ENCODE measurements around the gene LMBRD1.
"Not testable (repeated sequence)": the region's sequence is repeated elsewhere in the genome, so short reads cannot be mapped to it uniquely, and the experiment has no call there.

Gene LMBRD1

GRCh38 chr6:69796642-69797390 lies at the start of gene LMBRD1:
TSS of gene LMBRD1 (minus strand) at chr6:69797010. CDS start at chr6:69796881, 129 bp downstream.
- DNase-seq: peak; percentile 86 to 87

DNA sequence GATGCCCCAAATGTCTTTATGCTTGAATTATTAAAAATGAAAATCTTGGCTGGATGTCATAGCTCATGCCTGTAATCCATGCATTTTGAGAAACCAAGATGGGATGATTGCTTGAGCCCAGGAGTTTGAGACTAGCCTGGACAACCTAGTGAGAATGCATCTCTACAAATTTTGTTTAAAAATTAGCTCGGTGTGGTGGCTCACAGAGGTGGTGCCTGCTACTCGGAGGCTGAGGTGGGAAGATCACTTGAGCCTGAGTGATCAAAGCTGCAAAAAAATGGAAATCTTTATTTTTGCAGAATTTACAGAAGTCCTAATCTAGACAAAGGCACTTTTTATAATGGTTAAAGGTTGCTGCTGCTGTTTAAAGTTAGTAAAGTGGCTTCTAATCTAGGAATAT lies 49.5 kb upstream of the LMBRD1 start:
- no peak for DNase-seq

GRCh38 chr6:69843189-69843588 lies 46.4 kb upstream of the LMBRD1 start:
- no peak for DNase-seq

GRCh38 chr6:69841862-69842261 lies 45.1 kb upstream of the LMBRD1 start:
- no peak for DNase-seq

DNA sequence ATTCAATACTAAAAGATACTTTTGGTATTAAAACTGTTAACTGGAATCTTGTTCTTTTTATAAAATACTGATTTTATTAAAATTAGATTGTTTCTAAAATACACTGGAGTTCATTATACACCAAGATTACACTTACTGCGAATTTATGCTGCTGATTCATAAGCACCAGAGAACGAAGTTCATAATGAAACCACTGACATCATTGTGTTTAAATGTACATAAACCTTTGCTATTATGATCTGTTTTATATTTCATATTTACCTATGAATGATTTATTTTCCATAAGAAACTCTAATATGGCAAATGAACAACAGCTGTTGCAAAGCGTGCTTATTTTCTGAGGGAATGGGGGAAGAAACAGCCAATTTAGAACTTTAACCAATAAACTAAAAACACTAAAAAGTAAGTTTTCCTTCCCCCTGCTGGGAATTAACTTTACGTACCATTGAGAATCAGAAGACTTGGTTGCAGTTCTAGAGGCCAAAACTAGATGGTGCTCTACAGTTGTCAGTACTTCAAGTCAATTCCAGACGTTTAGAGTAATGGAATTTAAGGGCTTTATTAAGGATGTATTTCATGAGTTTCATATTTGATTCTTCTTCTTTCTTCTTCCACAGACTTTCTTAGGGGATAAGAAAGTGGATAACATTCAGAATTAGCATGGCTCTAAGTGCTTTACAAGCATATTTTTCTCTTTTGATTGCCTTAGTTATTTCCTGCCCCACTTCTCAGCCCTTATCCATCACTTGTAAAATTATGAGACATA lies 38.8 kb upstream of the LMBRD1 start:
- peak in 1 of 2 experiments; percentile 15 for DNase-seq

DNA sequence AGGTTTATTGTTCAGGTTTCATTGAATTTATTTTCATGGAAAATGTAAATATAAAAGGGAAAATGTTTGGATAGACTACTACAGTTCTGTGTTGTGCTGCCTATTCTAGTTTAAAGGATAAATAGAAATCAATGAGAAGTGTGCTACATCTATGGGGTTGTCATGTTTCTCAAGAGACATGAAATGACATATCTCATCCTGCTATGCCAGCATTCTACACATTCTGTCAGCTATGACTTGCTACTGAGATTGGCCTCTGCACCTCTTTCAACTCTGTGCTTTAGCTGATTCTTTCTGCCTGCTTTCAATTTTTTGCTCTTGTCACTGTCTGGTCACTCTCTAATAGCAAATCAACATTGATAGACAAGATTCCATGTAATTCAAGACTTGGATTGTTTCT lies 35.7 kb upstream of the LMBRD1 start:
- DNase-seq: no peak

GRCh38 chr6:69827276-69827893 lies 30.6 kb upstream of the LMBRD1 start:
- no peak for DNase-seq

GRCh38 chr6:69825904-69826303 lies 29.1 kb upstream of the LMBRD1 start:
- DNase-seq: no peak

DNA sequence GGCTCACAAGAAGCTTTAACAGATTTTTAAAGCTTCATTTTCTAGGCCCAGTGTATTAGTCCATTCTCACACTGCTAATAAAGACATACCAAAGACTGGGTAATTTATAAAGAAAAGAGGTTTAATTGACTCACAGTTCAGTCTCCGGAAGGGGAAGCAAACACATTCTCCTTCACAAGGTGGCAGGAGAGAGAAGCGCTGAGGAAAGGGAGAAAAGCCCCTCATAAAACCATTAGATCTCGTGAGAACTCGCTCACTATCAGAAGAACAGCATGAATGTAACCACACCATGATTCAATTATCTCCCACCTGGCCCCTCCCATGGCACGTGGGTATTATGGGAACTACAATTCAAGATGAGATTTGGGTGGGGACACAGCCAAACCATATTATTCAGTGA lies 27.5 kb upstream of the LMBRD1 start:
- DNase-seq: not testable (repeated sequence)

GRCh38 chr6:69820438-69820837 lies 23.6 kb upstream of the LMBRD1 start:
- DNase-seq: no peak

DNA sequence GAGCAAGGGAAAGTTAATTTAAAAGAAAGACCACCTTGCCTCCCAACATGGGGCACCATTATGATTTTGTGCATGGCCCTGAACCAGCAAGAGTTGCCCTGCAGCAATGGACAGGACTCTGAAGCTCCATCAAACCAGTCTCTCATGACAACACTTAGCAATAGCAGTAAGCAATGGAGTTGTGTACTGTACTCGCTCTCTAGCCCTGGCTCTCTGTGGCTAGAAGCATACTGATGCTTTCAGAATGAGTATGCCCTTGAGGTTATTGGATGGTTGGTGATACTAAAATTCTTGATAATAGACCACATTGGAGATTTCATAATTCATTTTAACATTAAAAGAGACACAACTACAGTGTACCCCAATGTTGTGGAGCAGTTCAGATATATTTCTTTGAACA lies 23.2 kb upstream of the LMBRD1 start:
- no peak for DNase-seq

DNA sequence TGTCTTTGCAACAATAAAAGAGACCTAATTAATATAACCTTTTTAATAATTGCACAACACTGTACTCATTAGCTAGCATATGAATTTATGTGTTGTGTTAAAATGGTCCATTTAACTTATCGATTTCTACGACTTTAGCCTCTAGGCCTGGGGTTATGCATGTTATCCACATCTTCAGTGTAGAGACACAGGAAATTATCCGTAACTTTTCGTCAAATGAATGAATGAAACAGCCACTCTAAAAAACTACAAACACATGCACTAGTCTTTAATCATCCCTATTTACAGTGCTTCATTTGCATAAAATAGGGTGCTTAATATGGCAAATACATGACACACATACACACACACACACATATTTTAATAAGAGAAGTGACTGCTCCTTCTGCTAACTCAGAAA lies 22.3 kb upstream of the LMBRD1 start:
- no peak for DNase-seq

- no peak for DNase-seq
These were observed 21.6 kb upstream of the LMBRD1 start for GRCh38 chr6:69818223-69818930.

- no peak for DNase-seq
These were observed 20.5 kb upstream of the LMBRD1 start for GRCh38 chr6:69817358-69817757.

DNA sequence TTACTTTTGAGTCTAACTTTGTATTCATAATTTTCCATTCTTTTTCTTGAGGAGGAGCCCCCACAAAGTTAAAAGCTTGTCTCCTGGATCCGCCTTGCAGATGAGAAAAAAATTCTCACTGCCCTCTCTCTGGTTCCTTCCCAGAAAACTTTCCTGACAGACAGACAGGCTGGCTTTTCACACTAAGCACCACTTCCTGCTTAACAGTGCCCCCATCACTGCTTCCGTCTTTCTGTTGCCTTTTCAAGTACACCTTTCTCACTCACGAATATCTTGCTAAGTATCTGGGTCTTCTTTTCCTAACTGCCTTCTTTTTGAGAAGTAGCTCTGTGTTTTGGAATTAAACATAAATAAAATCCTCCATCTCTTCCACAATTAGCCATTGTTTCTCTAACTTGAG lies 19.8 kb upstream of the LMBRD1 start:
- DNase-seq: no peak

DNA sequence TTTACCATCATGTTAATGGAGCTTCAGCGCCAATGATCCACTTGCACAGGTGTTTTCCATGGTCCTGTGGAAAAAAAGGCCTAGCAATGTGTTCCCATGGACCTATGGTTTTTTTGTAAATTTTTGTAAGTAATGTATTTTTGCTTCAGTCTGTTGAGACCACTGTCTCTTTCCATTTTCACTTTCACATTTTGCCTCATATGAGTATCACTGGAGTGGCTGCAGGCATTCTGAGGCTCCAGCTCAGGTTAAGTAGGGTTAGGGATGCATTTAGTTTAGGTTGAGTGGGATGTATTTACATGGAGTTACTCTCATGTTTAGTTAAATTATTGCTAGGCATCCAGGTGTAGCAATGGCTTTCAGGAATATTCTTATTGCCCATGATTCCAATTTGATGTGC lies 19.2 kb upstream of the LMBRD1 start:
- DNase-seq: no peak

GRCh38 chr6:69813508-69813907 lies 16.7 kb upstream of the LMBRD1 start:
- DNase-seq: no peak

GRCh38 chr6:69812746-69813427 lies 16.1 kb upstream of the LMBRD1 start:
- no peak for DNase-seq

- DNase-seq: no peak
These were observed 6.2 kb upstream of the LMBRD1 start for GRCh38 chr6:69802995-69803394.

- no peak for DNase-seq
These were observed 4.9 kb upstream of the LMBRD1 start for GRCh38 chr6:69801711-69802110.

DNA sequence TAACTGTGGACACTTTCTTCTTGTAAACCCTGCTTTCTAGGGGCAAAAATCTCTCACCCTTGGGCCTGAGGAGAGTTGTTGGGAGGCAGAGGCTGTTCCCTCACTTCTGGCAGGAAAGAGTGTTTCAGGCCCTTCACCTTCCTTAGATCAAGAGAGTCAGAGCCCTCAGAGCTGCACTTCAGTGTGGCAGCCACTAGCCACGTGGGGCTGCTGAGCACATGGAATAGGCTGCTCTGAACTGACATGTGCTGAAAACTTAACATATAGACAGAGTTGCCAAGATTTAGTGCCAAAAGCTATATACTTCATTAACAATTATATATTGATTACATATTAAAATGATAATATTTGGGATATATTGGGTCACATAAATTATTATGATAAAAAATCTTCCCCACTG lies 4.4 kb upstream of the LMBRD1 start:
- DNase-seq: no peak

- not testable (repeated sequence) for DNase-seq
These were observed 2.0 kb upstream of the LMBRD1 start for GRCh38 chr6:69798796-69799195.

All from NCI-H187 (cell line).